Measurements from ENCODE around the gene IRF2BP2.

Gene IRF2BP2

GRCh38 chr1:234654002-234654733 is 44.2 kb upstream of the IRF2BP2 start:
- no peak for DNase-seq (ENCODE audit: low read depth)
- TF ChIP-seq CTCF (conservative IDR thresholded peaks at IDR 0.05; ENCODE audit: low read depth, low read length): no peak

GRCh38 chr1:234649432-234650081 is 39.6 kb upstream of the IRF2BP2 start:
- no peak for DNase-seq (ENCODE audit: low read depth)
- no peak for TF ChIP-seq CTCF (conservative IDR thresholded peaks at IDR 0.05; ENCODE audit: low read depth, low read length)
- no peak overlapping the region for H3K4me3 ChIP-seq (ENCODE audit: low read length)

More at GRCh38 chr1:234654002-234654733, 44.2 kb upstream of the IRF2BP2 start:
- no peak overlapping the region for H3K4me3 ChIP-seq (ENCODE audit: low read length)

- TF ChIP-seq CTCF (conservative IDR thresholded peaks at IDR 0.05; ENCODE audit: low read depth, low read length): no peak
- no peak overlapping the region for H3K4me3 ChIP-seq (ENCODE audit: low read length)
- DNase-seq (ENCODE audit: low read depth): no peak
These were observed 37.8 kb upstream of the IRF2BP2 start for GRCh38 chr1:234647758-234648157.

- TF ChIP-seq CTCF (conservative IDR thresholded peaks at IDR 0.05; ENCODE audit: low read depth, low read length): no peak
- H3K4me3 ChIP-seq (ENCODE audit: low read length): no peak overlapping the region
- DNase-seq (ENCODE audit: low read depth): no peak
These were observed 37.3 kb upstream of the IRF2BP2 start for GRCh38 chr1:234647245-234647644.

GRCh38 chr1:234645964-234646363 is 36.0 kb upstream of the IRF2BP2 start:
- TF ChIP-seq CTCF (conservative IDR thresholded peaks at IDR 0.05; ENCODE audit: low read depth, low read length): no peak
- H3K4me3 ChIP-seq (ENCODE audit: low read length): no peak overlapping the region
- no peak for DNase-seq (ENCODE audit: low read depth)

- no peak for DNase-seq (ENCODE audit: low read depth)
- TF ChIP-seq CTCF (conservative IDR thresholded peaks at IDR 0.05; ENCODE audit: low read depth, low read length): no peak
- no peak overlapping the region for H3K4me3 ChIP-seq (ENCODE audit: low read length)
These were observed 35.5 kb upstream of the IRF2BP2 start for GRCh38 chr1:234645474-234645953.

GRCh38 chr1:234644928-234645327 is 35.0 kb upstream of the IRF2BP2 start:
- no peak for TF ChIP-seq CTCF (conservative IDR thresholded peaks at IDR 0.05; ENCODE audit: low read depth, low read length)
- no peak overlapping the region for H3K4me3 ChIP-seq (ENCODE audit: low read length)
- no peak for DNase-seq (ENCODE audit: low read depth)
